PC-3 (cell line): ENCODE results near the gene TAF13. TPM values are rescaled to one million over a fixed set of nuclear protein-coding genes. Genes with fewer than 3 reads are reported as not detected.

Source experiments
- ATAC-seq: fragments of 200-7000 bp; cut with Tn5 transposase; 2 replicates; pipeline ENCODE4 v1.9.1; 2020; ENCODE audit warnings: mild to moderate bottlenecking, moderate library complexity
- BruUV-seq: library from RNA; stranded (reverse); fragments of 400-500 nt; replicated peaks from 2 replicates; lab custom pipeline; 2021; lab: Mats Ljungman, UMichigan
- CTCF ChIA-PET: fragments of 300-600 bp; sonication (Branson Sonifier 250); formaldehyde crosslinking; loops from one replicate; lab custom pipeline; 2022; ENCODE audit warnings: antibody characterized with exemption; lab: Charles Lee
- POLR2A ChIA-PET: fragments of 300-600 bp; sonication (Branson Sonifier 250); formaldehyde crosslinking; loops from one replicate; lab custom pipeline; 2022; ENCODE audit warnings: antibody characterized with exemption; ENCODE audit not compliant: unreplicated experiment; lab: Charles Lee
- DNase-seq: peaks from one replicate; pipeline ENCODE4 v3.0.0-alpha.2; 2015
- H2AFZ ChIP-seq: fragments of 300-600 bp; sonication (generic); 2 replicates; pipeline ENCODE4 v1.6.0; 2016; ENCODE audit warnings: antibody characterized with exemption, low read length
- H3F3A ChIP-seq: fragments of 300-600 bp; sonication (generic); one replicate; pipeline ENCODE4 v1.6.0; 2017; ENCODE audit warnings: antibody characterized with exemption, low read length, control low read depth, mild to moderate bottlenecking; ENCODE audit not compliant: unreplicated experiment
- H3K27ac ChIP-seq: fragments of 300-600 bp; sonication (generic); 2 replicates; pipeline ENCODE4 v1.5.1; 2016; ENCODE audit warnings: mild to moderate bottlenecking, low read length
- H3K27me3 ChIP-seq: fragments of 300-600 bp; sonication (generic); 2 replicates; pipeline ENCODE4 v1.6.1; 2016; ENCODE audit warnings: low read length, mixed read lengths
- H3K36me3 ChIP-seq: fragments of 300-600 bp; sonication (generic); 2 replicates; pipeline ENCODE4 v1.6.1; 2016; ENCODE audit warnings: low read depth, mixed run types, low read length, mixed read lengths
- H3K4me1 ChIP-seq: fragments of 300-600 bp; sonication (generic); 2 replicates; pipeline ENCODE4 v1.5.1; 2016; ENCODE audit warnings: low read length; ENCODE audit not compliant: insufficient read depth
- H3K4me2 ChIP-seq: fragments of 300-600 bp; sonication (generic); 2 replicates; pipeline ENCODE4 v1.6.0; 2016; ENCODE audit warnings: low read length
- H3K4me3 ChIP-seq: fragments of 300-600 bp; sonication (generic); 2 replicates; pipeline ENCODE4 v1.5.1; 2016; ENCODE audit warnings: mild to moderate bottlenecking, low read length, mixed read lengths
- H3K79me2 ChIP-seq: fragments of 300-600 bp; sonication (generic); 2 replicates; pipeline ENCODE4 v1.6.1; 2017; ENCODE audit warnings: low read length, mixed read lengths
- H3K9ac ChIP-seq: fragments of 300-600 bp; sonication (generic); 2 replicates; pipeline ENCODE4 v1.6.0; 2016; ENCODE audit warnings: mild to moderate bottlenecking, low read length
- H3K9me2 ChIP-seq: fragments of 300-600 bp; sonication (generic); replicated peaks from 2 replicates; pipeline ENCODE4 v1.6.1; 2016; ENCODE audit warnings: mixed run types, low read length, mixed read lengths
- H3K9me3 ChIP-seq: fragments of 300-600 bp; sonication (generic); 2 replicates; pipeline ENCODE4 v1.6.1; 2016; ENCODE audit warnings: low read length, mixed read lengths
- H4K20me1 ChIP-seq: fragments of 300-600 bp; sonication (generic); 2 replicates; pipeline ENCODE4 v1.6.1; 2016; ENCODE audit warnings: low read length, mixed read lengths
- CTCF ChIP-seq: fragments of 300-600 bp; sonication (generic); conservative IDR thresholded peaks from 2 replicates; pipeline ENCODE4 v1.5.1; 2017; ENCODE audit warnings: antibody characterized with exemption, low read depth, mild to moderate bottlenecking, low read length
- EZH2 ChIP-seq: fragments of 300-600 bp; sonication (generic); IDR thresholded peaks from one replicate; pipeline ENCODE4 v1.6.1; 2017; ENCODE audit warnings: antibody characterized with exemption, mild to moderate bottlenecking, low read length; ENCODE audit not compliant: unreplicated experiment
- EZH2phosphoT487 ChIP-seq: fragments of 300-600 bp; sonication (generic); IDR thresholded peaks from 2 replicates; pipeline ENCODE4 v1.6.1; 2018; ENCODE audit warnings: mild to moderate bottlenecking, antibody characterized with exemption, low read length, borderline replicate concordance
- intact Hi-C: fragments of 100-400 bp; cut with micrococcal nuclease; formaldehyde crosslinking; loops from 2 replicates; pipeline ENCODE4 v1.9.0; 2023
- total RNA-seq: library from RNA; depleted of rRNA; stranded (reverse); fragments of >200 nt; gene quantifications from 2 replicates; pipeline ENCODE4 v1.2.3, GENCODE V29; 2014

Gene TAF13
- total RNA-seq, 1 experiment from 2014 or later = 32.0 TPM

GRCh38 chr1:109027841-109028240 is 48.0 kb downstream of the TAF13 start:
- no TSS peak for BruUV-seq
- H3F3A ChIP-seq = no peaks in the 10 kb centered on the region
- DNase-seq = peak; percentile 17

DNA sequence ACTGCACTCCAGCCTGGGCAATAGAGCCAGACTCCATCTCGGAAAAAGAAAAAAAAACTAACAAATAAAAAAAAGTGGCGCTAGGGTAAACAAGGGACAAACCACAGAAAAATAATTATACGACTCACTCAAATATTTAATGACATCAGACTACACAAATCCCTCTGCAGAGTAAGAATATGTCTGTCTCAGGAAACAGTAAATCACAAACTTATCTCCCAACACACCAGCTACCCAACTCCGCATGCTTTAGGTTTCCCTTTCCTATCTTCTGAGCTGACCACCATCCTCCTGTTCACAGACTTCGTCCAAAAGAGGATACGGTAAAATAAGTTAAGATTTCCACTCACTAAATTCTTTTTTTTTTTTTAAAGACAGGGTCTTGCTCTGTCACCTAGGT is 50.1 kb downstream of the TAF13 start:
- H3K4me3 ChIP-seq = no peak overlapping the region
- 0 out of 2 replicates have a peak, but pooled peaks cover 5% of the 10 kb centered on the region for H3K79me2 ChIP-seq
- no TSS peak for BruUV-seq

More at GRCh38 chr1:109027841-109028240, 48.0 kb downstream of the TAF13 start:
- Histone ChIP-seq H2AFZ (no peak overlapping the region), H3K27ac (no peak overlapping the region), H3K9ac (no peak overlapping the region), H4K20me1 (no peaks in the 10 kb centered on the region), H3K36me3 (no peaks in the 10 kb centered on the region), H3K9me2 (no peaks in the 10 kb centered on the region), H3K27me3 (no peaks in the 10 kb centered on the region), H3K4me3 (no peak overlapping the region), H3K9me3 (no peaks in the 10 kb centered on the region), H3K79me2 (0 out of 2 replicates have a peak, but pooled peaks cover 5% of the 10 kb centered on the region), H3K4me2 (no peak overlapping the region), H3K4me1 (peaks cover 3% of the 10 kb centered on the region; the same call in 1 of the 2 replicates)
- TF ChIP-seq EZH2 (no peak), EZH2phosphoT487 (no peak), CTCF (peak; percentile 57)
- CTCF ChIA-PET = no interaction called here
- intact Hi-C loops = no loop called here
- no peak for ATAC-seq
- POLR2A ChIA-PET = interaction anchor here (0.6 kb wide), 1 partner anchor 30 kb away, joined by 3 read pairs; no protein-coding TSS in a partner anchor

More for the DNA sequence above, 50.1 kb downstream of the TAF13 start:
- Histone ChIP-seq H3K27ac (no peak overlapping the region), H3K9me2 (no peaks in the 10 kb centered on the region), H3K9ac (no peak overlapping the region), H3K4me2 (no peak overlapping the region), H4K20me1 (no peaks in the 10 kb centered on the region), H3F3A (no peaks in the 10 kb centered on the region), H2AFZ (no peak overlapping the region), H3K36me3 (no peaks in the 10 kb centered on the region), H3K9me3 (no peaks in the 10 kb centered on the region), H3K27me3 (no peaks in the 10 kb centered on the region), H3K4me1 (peaks cover 3% of the 10 kb centered on the region; the same call in 1 of the 2 replicates)
- DNase-seq (peak; percentile 12), ATAC-seq (peak; percentile 50)
- intact Hi-C loops = no loop called here
- TF ChIP-seq CTCF = no peak
- TF ChIP-seq EZH2phosphoT487 = no peak
- no peak for TF ChIP-seq EZH2
- POLR2A ChIA-PET = no interaction called here
- CTCF ChIA-PET = no interaction called here
